Endothelial cell (in vitro differentiated cells): ENCODE data around the gene EIF2S2. TPM values are rescaled to one million over a fixed set of nuclear protein-coding genes. Genes with fewer than 3 reads are reported as not detected.

ENCODE experiments used
- DNase-seq: peaks from one replicate; pipeline ENCODE4 v3.0.0; 2021; ENCODE audit warnings: low spot score
- H3K27ac Mint-ChIP-seq: one replicate; pipeline ENCODE4 v1.8.0; 2021; ENCODE audit warnings: mixed read lengths, inconsistent platforms; ENCODE audit not compliant: unreplicated experiment
- H3K27me3 Mint-ChIP-seq: one replicate; pipeline ENCODE4 v1.8.0; 2021; ENCODE audit warnings: mild to moderate bottlenecking, moderate library complexity, mixed read lengths, inconsistent platforms; ENCODE audit not compliant: unreplicated experiment
- H3K36me3 Mint-ChIP-seq: one replicate; pipeline ENCODE4 v1.8.0; 2021; ENCODE audit warnings: mild to moderate bottlenecking, low read depth, mixed read lengths, inconsistent platforms; ENCODE audit not compliant: unreplicated experiment
- H3K4me1 Mint-ChIP-seq: one replicate; pipeline ENCODE4 v1.8.0; 2021; ENCODE audit warnings: mild to moderate bottlenecking, mixed read lengths, inconsistent platforms; ENCODE audit not compliant: unreplicated experiment
- H3K4me3 Mint-ChIP-seq: one replicate; pipeline ENCODE4 v1.8.0; 2021; ENCODE audit warnings: mild to moderate bottlenecking, mixed read lengths, inconsistent platforms; ENCODE audit not compliant: unreplicated experiment
- H3K9me3 Mint-ChIP-seq: one replicate; pipeline ENCODE4 v1.8.0; 2021; ENCODE audit warnings: mixed read lengths, inconsistent platforms; ENCODE audit not compliant: unreplicated experiment
- CTCF ChIP-seq: fragments of 200-600 bp; sonication (generic); IDR thresholded peaks from one replicate; pipeline ENCODE4 v1.5.0; 2021; ENCODE audit warnings: antibody characterized with exemption; ENCODE audit not compliant: unreplicated experiment
- total RNA-seq: library from RNA; stranded (reverse); fragmentation: NEBNext Ultra II Directional; extraction: Animal tissue kit (Norgen Biotek cat#: 25700); gene quantifications from one replicate; pipeline ENCODE4 v1.2.1, GENCODE V29; 2021; ENCODE audit not compliant: unreplicated experiment

Gene EIF2S2
- total RNA-seq, 1 donor from 2014 or later, result 107 TPM

- H3K4me3 Mint-ChIP-seq, result no peak overlapping the region
- TF ChIP-seq CTCF, result no peak
- no peaks in the 10 kb centered on the region for H3K9me3 Mint-ChIP-seq
- peaks cover 28% of the 10 kb centered on the region for H3K36me3 Mint-ChIP-seq
- no peak for DNase-seq
- H3K27ac Mint-ChIP-seq, result no peak overlapping the region
- H3K4me1 Mint-ChIP-seq, result no peaks in the 10 kb centered on the region
- no peaks in the 10 kb centered on the region for H3K27me3 Mint-ChIP-seq
Observed at GRCh38 chr20:34072076-34072475, 40.0 kb downstream of the EIF2S2 start.

DNA sequence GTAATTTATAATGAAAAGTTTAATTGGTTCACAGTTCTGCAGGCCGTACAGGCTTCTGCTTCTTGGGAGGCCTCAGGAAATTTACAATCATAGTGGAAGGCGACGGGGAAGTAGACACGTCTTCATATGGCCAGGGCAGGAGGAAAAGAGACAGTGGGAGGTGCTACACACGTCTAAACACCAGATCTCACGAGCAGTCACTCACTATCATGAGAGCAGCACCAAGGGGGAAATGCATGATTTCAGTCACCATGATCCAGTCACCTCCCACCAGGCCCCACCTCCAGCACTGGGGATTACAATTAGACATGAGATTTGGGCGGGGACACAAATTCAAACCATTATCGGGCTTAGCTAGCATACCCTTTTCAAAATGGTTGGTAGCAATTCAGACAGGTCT is 41.2 kb downstream of the EIF2S2 start:
- Mint-ChIP-seq H3K4me3 (no peak overlapping the region), H3K27me3 (no peaks in the 10 kb centered on the region), H3K36me3 (peaks cover 20% of the 10 kb centered on the region), H3K4me1 (no peaks in the 10 kb centered on the region), H3K27ac (no peak overlapping the region), H3K9me3 (no peaks in the 10 kb centered on the region)
- no peak for TF ChIP-seq CTCF
- DNase-seq, result no peak

GRCh38 chr20:34070079-34070439 is 42.0 kb downstream of the EIF2S2 start:
- Mint-ChIP-seq H3K4me3 (no peak overlapping the region), H3K9me3 (no peaks in the 10 kb centered on the region), H3K27ac (no peak overlapping the region), H3K4me1 (no peaks in the 10 kb centered on the region), H3K27me3 (peaks cover 2% of the 10 kb centered on the region), H3K36me3 (peaks cover 18% of the 10 kb centered on the region)
- DNase-seq, result no peak
- no peak for TF ChIP-seq CTCF

DNA sequence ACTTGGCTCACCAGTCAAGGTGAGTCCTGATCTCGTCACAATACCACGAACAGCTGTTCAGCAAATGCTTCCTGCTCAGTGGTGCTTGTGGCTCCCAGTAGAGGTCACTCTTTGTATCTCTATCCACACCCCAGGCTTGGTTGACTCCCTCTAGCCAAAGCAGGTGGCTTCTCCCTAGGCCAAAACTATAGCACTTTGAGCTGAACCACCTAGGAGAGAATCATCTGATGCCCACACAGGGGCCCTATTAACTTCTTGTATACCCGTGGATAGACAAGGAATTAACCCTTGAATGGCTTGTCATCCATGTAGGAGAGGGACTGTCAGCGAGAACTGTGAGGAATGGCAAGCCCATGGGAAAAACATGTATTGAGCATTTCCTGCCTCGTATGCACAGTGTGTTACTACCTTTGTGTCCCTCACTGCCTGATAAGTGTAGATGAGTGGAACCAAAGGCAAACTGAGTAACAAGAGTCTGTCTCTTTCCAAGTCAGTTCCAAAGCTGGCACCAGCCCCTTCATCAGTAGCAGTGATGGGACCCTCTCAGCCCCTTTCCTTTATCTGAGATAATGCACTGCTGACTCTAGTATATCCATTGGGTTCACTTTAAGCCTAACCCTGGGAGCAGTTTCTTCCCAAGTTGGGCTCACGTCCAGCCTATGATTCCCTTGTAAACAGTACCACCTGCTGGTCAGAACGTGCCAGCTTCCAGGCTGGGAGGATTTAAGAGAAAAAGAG is 42.5 kb downstream of the EIF2S2 start:
- Mint-ChIP-seq H3K27ac (no peak overlapping the region), H3K36me3 (peaks cover 18% of the 10 kb centered on the region), H3K9me3 (no peaks in the 10 kb centered on the region), H3K27me3 (peaks cover 2% of the 10 kb centered on the region), H3K4me3 (no peak overlapping the region), H3K4me1 (no peaks in the 10 kb centered on the region)
- peak; percentile 75 for TF ChIP-seq CTCF
- peak; percentile 74 for DNase-seq

DNA sequence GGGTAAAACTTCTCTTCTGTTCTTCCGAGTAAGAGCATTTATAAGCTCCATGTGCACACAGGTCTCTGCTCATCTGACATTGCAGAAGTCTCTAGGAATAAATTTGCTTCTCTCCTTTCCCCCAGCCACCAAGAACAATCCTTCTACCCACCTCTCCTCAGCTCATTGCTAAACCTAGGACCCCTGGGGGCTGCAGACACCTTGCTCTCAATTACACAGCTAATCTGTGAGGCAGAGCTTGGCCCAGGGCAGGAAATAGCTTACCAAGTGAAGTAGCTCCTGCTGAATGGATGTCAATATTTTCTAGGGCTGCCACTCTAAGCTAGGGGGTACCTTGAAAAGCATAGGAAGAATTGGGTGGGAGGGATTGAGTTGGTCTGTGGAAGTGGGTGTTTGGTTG is 44.0 kb downstream of the EIF2S2 start:
- DNase-seq, result no peak
- H3K4me1 Mint-ChIP-seq, result no peaks in the 10 kb centered on the region
- no peak overlapping the region for H3K4me3 Mint-ChIP-seq
- H3K9me3 Mint-ChIP-seq, result no peaks in the 10 kb centered on the region
- TF ChIP-seq CTCF, result no peak
- H3K27me3 Mint-ChIP-seq, result peaks cover 2% of the 10 kb centered on the region
- peaks cover 10% of the 10 kb centered on the region for H3K36me3 Mint-ChIP-seq
- H3K27ac Mint-ChIP-seq, result peak overlapping the region; percentile 11
